GM21825 (cell line): ENCODE measurements around the gene DYRK3.
"Not testable (repeated sequence)": the region's sequence is repeated elsewhere in the genome, so short reads cannot be mapped to it uniquely, and the experiment has no call there.

Experiments used
- ATAC-seq: cut with Tn5 transposase; IDR thresholded peaks from one replicate; pipeline ENCODE4 v1.9.1; 2021; ENCODE audit warnings: mild to moderate bottlenecking, moderate library complexity; ENCODE audit not compliant: unreplicated experiment

The DYRK3 gene

DNA sequence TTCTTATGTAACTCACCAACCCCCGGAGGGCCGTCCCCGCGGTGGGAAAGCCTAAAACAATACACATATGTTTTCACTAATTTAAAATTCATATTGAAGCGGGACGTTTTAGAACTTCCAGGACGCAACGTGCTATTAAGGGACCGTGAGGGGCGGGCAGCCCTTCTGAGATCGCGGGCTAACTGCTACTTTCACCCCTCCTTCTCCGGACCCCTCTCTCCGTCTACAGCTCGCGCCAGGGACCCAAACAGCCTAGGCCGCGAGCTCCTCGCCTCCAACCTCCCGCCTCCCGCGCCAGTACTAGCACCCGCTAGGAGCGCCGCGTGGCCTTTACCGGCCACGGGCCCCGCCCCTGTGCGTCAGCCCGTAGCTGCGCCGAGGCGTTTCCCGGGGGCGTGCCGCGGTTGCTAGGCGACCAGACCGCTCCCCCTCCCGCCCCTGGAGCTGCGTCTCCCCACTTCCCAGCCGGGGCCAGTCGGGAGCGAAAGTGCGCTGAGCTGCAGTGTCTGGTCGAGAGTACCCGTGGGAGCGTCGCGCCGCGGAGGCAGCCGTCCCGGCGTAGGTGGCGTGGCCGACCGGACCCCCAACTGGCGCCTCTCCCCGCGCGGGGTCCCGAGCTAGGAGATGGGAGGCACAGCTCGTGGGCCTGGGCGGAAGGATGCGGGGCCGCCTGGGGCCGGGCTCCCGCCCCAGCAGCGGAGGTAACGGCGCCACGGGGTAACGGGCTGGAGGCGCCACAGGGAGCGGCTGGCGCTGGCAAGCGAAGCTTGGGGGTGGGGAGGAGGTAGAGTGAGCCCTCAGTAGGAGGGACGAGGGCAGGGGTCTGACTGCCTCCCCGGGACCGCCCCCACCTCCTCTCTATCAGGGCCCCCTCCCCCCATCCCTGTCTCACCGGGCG is at the start of gene DYRK3:
DYRK3 (plus strand) TSS at position 457 of the 898 bp plus-strand sequence; CDS start at position 625, 168 bp downstream.
- ATAC-seq: peak; percentile 86

DNA sequence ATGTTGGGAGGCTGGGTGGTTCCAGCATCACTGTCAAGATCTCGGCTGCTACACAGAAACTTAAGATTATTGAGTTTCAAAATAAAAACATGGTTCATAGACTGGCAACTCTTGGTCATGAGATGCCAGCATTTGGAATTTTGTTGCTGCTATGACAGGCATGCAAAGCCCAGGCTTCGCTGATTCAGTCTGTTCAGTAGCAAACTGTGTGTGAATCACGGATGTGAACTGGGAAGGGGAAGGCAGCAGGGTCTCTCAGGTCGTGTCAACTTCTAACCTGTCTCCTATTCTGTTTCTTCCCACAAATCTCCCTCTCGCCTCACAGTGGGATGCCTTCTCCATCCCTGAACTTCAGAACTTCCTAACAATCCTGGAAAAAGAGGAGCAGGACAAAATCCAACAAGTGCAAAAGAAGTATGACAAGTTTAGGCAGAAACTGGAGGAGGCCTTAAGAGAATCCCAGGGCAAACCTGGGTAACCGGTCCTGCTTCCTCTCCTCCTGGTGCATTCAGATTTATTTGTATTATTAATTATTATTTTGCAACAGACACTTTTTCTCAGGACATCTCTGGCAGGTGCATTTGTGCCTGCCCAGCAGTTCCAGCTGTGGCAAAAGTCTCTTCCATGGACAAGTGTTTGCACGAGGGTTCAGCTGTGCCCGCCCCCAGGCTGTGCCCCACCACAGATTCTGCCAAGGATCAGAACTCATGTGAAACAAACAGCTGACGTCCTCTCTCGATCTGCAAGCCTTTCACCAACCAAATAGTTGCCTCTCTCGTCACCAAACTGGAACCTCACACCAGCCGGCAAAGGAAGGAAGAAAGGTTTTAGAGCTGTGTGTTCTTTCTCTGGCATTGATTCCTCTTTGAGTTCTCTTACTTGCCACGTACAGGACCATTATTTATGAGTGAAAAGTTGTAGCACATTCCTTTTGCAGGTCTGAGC is 48.6 kb upstream of the DYRK3 start:
- ATAC-seq: no peak

DNA sequence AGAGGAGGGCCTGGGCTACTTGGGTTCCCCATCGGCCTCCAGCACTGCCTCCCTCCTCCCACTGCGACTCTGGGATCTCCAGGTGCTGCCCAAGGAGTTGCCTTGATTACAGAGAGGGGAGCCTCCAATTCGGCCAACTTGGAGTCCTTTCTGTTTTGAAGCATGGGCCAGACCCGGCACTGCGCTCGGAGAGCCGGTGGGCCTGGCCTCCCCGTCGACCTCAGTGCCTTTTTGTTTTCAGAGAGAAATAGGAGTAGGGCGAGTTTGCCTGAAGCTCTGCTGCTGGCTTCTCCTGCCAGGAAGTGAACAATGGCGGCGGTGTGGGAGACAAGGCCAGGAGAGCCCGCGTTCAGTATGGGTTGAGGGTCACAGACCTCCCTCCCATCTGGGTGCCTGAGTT is 47.4 kb upstream of the DYRK3 start:
- no peak for ATAC-seq

DNA sequence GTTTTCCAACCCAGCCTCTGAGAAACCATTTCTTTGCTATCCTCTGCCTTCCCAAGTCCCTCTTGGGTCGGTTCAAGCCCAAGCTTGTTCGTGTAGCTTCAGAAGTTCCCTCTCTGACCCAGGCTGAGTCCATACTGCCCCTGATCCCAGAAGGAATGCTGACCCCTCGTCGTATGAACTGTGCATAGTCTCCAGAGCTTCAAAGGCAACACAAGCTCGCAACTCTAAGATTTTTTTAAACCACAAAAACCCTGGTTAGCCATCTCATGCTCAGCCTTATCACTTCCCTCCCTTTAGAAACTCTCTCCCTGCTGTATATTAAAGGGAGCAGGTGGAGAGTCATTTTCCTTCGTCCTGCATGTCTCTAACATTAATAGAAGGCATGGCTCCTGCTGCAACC is 46.8 kb upstream of the DYRK3 start:
- no peak for ATAC-seq

DNA sequence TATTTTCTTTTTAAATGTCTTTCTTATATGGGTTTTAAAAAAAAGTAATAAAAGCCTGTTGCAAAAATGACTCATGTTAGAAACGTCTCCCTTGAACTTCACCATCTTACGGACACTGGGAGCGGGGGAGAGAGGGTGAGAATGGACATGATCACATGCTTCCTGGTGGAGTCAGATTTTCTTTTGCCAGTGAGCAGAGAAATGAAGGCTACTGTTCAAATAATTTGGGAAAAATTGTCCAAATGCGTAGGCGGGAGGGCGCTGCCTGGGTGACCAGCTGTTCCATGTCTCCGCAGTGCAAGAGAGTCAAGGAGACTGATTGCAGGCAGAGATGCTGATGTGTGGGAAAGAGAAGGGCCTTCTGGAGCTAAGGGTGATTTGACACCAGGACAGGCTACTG is 46.1 kb upstream of the DYRK3 start:
- no peak for ATAC-seq

DNA sequence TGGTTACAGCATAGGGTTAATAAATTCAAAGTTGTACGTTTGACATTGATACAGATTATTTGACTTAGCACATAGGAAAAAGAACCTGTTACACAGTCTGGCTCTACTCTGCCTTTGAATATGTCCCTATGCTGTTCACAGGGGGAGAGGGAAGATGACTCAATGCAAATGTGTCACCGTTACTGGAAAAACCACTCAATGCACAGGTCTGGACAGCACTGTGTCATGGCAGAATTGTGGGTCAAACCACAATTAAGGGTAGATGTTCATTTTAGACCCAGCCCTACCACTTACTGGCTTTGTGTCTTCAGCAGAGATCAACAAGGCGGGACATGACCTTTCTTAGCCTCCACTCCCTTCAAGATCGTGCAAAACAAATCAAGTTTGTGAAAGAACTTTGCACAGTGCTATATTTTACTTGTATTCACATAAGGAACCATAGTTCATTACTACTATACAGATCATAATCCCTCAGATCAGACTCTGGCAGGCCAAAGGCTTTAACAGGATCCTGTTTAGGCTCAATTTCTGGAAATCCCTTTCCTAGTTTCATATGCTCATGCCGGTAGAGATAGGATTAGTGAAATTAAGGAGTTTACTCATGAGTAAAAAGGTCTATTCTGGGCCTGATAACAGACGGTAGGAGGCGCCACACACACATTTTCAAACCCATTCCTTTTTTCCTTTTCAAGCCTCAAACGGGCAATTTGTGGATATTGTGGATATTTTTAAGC is 45.1 kb upstream of the DYRK3 start:
- ATAC-seq: no peak

DNA sequence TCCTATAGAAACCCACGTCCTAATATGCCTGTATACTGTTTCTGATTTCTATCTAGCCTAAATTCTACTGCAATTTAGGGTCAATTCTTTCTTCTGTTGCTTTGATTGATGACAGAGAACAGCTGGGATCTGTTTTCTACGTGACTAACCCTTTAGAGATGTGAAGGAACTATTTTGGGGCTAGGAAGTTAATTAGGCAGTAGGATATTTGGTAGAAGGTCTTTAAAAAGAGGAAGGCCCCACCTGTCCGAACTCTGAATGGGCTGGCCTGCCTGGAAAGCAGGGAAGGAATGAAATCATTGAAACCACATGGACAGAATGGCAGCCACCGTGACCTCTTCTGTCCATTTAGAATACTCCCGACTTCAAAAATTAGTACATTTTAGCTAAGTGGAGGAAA is 44.1 kb upstream of the DYRK3 start:
- no peak for ATAC-seq

DNA sequence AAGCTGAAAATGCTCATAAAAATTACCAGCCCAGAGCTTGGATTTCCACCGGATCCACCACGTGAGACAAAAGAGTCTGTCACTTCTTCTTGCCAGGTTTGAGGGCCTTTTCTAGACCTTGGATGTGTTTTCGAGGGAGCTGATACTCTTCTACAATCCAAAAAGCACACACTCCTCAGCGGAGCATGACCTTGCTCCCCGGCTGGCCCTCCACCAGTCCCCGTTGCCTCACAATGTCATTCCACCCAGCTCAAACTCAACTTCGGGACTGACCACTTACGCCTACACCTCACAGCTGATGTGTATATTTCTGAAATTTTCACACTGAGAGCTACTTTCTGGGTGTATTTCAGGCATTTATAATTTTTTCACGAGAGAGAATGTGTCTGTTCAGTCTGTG is 43.6 kb upstream of the DYRK3 start:
- ATAC-seq: no peak

DNA sequence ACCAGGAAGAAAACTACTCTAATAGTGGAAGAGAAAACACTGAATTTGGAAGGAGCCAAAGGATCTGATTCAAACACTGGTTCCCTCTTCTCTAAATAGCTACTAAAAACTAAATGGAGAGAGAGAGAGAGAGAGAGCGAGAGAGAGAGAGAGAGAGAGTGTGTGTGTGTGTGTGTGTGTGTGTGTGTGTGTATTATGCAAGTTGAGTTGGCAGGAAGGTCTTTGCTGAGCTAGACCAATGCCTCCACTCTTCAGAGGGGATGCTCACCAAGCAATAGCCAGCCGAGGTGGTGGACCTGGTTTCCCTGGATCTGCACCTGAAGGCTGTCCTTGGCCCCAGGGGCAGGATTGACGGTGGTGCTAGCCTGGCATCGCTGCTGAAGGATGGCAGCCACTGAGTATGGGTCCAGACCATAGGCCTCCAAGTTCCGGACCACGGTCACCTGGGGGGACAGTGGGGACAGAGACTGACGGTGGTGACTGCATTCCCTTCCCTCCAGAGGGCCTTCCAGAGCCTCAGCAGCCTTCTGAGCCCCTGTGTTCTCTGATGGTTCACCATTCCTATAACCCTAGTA is 41.9 kb upstream of the DYRK3 start:
- ATAC-seq: no peak

DNA sequence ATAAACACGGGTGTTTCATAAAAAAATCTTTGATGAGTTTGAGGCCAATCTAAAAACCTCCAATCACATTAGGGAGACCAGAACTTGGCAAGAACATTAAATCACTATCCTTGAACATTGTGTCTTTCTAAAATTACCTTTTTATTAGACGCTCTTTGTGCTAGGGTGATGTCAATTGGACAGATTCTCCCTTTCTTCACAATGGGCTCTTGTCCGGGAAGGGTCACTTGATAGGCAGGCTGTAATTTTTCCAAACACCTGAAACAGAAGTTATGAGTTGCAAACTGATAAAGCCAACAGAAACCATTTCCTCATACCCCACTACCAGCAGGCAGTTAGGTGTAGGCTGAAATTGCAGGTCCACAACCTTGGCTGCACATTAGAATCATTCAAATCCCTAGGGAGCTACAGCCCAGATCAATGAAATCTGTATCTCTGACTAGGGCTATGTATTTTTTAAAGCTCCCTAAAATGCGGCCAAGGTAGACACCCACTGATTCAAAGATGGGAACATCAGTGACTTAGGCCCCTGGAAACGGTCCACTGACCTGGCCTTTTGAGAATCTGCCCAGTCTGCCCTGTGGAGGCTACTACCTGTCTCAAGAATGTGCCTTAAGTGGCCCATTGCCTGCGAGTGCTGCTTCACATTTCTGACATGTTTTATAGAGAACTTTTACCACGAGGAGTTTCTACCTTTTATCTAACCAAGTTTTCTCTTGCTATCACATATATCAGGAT is 39.6 kb upstream of the DYRK3 start:
- ATAC-seq: no peak

DNA sequence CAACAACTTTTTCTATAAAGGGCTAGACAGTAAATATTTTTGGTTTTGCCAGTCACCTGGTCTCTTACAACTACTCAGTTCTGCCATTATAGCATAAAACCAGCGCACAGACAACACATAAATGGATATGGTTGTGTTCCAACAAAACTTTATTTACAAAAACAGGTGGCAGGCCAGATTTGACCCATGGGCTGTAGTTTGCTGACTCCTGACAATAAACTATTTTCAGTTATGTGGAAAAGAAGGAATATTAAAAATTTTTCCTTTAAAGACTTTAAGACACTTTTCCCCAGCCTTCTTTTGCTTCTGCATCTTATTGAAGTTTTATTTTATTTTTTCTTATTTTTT is 39.0 kb upstream of the DYRK3 start:
- ATAC-seq: no peak

DNA sequence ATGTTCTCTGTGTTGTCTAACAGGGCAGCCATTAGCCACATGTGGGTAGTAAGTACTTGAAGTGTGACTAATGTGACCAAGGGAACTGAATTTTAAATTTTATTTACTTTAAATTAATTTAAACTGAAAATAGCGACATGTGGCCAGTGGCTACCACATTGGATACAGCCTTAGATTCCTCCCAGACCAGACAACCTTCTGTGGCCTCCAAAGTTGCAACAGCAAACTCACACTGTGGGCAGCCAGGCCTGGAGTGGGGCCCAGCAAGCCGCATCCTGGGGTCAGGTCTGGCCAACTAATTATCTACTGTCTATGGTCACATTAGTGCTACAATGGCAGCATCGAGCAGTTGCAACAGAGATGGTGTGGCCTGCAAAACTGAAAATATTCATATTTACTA is 34.8 kb upstream of the DYRK3 start:
- ATAC-seq: no peak

DNA sequence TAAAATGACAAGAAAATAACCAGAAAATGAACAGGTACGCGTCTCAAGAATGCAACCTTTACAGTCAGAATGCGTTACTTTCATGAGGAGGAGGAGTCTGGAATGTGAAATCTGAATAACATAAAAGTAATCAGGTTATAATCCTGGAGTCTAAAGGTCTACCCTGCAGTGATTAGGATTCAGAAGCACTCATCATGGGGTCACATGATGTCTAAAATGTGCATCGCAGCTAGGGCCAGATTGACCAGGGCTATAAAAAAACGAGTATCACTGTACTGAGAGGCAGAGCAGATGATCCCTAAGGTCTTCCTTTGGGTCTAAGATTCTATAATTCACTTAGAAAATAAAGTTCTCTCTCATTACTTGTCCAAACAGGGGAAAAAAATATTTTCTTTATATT is 30.5 kb upstream of the DYRK3 start:
- no peak for ATAC-seq

DNA sequence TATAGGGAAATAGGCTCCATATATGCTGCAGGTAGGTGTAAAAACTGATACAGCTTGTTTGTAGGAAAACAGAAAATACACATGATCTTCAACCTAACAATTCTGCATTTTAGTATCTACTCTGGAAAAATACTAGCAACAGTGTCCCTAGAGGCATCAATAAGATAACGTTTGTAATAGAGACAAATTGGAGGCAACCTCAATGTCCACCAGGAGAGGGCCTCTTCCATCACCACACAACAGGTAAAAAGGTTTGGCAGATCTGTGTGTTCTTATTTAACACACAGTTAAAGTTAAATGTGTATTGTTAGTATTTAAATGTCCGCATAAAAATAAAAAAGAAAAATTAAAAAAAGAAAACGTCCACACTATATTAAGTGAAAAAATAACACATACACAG is 28.5 kb upstream of the DYRK3 start:
- ATAC-seq: no peak

DNA sequence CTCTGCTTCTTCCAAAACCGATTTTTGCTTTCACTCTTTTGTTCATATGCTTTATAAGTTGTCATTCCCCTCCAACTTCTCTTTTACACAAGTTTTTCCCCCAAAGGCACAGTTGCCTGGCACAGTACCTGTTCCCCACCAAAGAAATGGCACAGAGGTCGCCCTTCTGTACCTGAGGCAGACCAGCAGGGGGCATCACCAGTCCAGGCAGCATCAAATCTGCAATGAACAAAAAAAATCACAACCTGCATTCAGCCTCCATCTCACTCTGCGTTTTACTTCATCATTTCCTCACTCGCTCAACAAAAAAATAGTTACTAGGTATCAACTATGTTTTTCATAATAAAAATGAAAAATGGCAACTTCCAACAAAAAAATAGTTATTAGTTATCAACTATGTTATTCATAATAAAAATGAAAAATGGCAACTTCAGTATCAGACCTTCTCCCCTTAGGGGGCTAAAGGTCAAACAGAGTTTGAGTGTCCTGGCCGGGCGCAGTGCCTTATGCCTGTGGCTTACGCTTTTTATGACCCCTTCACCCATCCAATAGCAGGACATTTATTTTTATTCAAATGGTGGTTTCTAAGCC is 27.1 kb upstream of the DYRK3 start:
- no peak for ATAC-seq

DNA sequence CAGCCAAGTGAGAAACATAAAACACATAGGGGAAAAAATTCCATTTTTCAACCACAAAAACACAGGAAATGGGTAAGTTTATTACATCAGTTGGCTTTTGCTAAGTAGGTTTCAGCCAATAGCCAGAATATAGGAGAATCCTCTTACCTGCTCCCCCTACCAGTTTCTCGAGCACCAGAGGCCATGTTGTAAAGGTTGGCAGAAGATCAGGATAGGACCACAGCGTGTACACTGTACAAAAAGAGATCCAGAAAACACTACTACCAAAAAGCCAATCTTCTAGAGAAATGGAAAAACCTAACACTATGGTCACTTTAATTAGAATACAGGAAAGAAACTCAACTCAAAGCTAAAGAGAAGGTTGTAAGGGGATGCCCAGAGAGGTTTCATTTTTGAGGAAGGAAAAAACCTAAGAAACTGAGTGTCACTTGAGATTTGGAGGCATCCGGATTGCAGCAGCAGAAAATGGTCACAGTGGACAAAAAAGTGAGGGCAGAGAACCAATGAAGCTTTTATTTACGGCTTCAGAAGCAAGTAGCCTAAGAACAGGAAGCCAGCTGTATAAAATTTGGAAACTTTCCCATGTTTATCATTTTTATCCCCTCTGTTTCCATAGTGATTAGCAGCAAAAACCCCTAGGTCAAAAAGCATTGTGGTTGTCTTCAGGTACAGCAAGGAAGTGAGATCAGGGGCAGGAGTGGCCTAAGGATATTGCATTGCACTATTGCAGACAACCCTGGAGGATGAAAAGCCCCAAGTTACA is 25.9 kb upstream of the DYRK3 start:
- peak; percentile 37 for ATAC-seq

DNA sequence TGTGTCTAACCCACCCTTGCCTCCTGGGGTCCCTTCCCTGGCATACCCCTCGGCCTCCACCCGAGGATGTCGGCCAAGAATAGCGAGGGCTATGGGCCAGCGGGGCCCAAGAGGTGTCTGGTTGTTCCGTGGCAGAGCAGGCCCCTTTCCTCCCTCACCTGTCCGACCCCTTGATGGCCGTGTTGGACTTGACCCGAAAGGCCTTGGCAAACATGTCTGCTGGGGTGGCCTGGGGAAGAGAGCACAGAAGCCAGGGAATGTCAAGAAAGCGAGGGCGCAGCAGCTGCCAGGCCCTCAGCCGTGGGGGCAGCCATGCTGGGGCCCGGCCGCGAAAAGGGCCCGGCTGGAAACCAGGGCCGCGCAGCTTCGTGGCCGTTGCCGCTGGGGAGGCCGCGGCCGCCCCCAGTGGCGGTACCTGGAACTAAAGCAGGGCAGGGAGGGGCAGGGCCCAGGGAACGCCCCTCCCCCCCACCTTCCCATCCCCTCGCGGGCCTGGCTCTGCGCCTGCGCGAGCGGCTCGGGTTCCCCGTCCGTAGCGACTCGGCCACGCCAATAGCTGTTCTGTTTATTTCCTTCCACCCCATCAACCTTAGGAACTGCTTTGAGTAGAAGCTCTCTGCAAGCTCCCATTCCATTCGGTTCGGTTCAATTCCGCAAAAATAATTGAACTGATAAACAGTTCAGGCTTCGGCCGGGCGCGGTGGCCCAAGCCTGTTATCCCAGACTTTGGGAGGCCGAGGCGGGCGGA is 23.0 kb upstream of the DYRK3 start, which contains the start of gene EIF2D:
EIF2D (minus strand) TSS at position 337 of the 748 bp plus-strand sequence; CDS start at position 214, 123 bp downstream.
- ATAC-seq: peak; percentile 81

DNA sequence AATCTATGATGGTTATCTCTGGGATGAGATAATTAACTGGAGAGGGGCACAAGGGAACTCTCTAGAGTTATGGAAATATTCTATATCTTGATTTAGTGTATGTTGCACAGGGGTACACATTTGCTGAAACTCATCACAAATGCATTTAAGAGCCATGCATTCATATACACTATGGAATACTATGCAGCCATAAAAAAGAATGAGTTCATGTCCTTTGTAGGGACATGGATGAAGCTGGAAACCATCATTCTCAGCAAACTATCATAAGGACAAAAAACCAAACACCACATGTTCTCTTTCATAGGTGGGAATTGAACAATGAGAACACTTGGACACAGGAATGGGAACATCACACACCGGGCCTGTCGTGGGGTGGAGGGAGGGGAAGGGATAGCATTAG is 8.9 kb upstream of the DYRK3 start:
- not testable (repeated sequence) for ATAC-seq
